Glutamatergic neuron (in vitro differentiated cells): ENCODE measurements around the gene ANO2. TPM values are rescaled to one million over a fixed set of nuclear protein-coding genes. Genes with fewer than 3 reads are reported as not detected.

Experiments used
- DNase-seq: peaks from one replicate; pipeline ENCODE4 v3.0.0; 2022
- H3K27ac Mint-ChIP-seq: one replicate; pipeline ENCODE4 v1.8.0; 2020; ENCODE audit warnings: mild to moderate bottlenecking, mixed read lengths, inconsistent platforms; ENCODE audit not compliant: unreplicated experiment
- H3K27me3 Mint-ChIP-seq: one replicate; pipeline ENCODE4 v1.8.0; 2020; ENCODE audit warnings: mild to moderate bottlenecking, moderate library complexity, mixed read lengths, inconsistent platforms; ENCODE audit not compliant: unreplicated experiment
- H3K36me3 Mint-ChIP-seq: one replicate; pipeline ENCODE4 v1.8.0; 2020; ENCODE audit warnings: mild to moderate bottlenecking, mixed read lengths, inconsistent platforms; ENCODE audit not compliant: unreplicated experiment
- H3K4me1 Mint-ChIP-seq: one replicate; pipeline ENCODE4 v1.8.0; 2020; ENCODE audit warnings: mild to moderate bottlenecking, low read depth, mixed read lengths, inconsistent platforms; ENCODE audit not compliant: unreplicated experiment
- H3K4me3 Mint-ChIP-seq: one replicate; pipeline ENCODE4 v1.8.0; 2020; ENCODE audit warnings: mild to moderate bottlenecking, mixed read lengths, inconsistent platforms; ENCODE audit not compliant: unreplicated experiment
- H3K9me3 Mint-ChIP-seq: one replicate; pipeline ENCODE4 v1.8.0; 2020; ENCODE audit warnings: mild to moderate bottlenecking, moderate library complexity, mixed read lengths, inconsistent platforms; ENCODE audit not compliant: unreplicated experiment
- total RNA-seq: library from RNA; stranded (reverse); fragmentation: NEBNext Ultra II Directional; extraction: Animal tissue kit (Norgen Biotek cat#: 25700); gene quantifications from one replicate; pipeline ENCODE4 v1.2.1, GENCODE V29; 2021; ENCODE audit not compliant: unreplicated experiment
- TF ChIP-seq, protein P1 (sequence below): fragments of 200-600 bp; sonication (generic); IDR thresholded peaks from one replicate; pipeline ENCODE4 v1.5.0; 2021; ENCODE audit not compliant: partially characterized antibody, unreplicated experiment

ANO2 gene
- total RNA-seq, 1 donor from 2014 or later = not detected

DNA sequence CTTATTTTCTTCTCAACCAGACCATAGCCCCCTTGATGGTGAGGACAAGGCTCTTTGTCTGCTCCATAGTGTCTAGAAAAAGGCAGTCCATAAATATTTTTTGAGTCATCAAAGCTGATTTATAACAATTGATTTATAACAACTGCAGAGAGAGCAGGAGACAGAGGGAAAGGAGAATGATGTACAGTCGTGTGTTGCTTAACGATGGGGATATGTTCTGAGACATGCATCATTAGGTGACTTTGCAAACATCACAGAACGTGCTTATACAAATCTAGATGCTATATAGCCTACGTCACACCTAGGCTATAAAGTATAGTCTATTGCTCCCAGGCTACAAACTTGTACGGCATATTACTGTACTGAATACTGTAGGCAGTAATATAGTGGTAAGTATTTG, 369.8 kb downstream of the ANO2 start:
- Mint-ChIP-seq H3K27me3 (peaks cover 4% of the 10 kb centered on the region), H3K4me1 (peaks cover 2% of the 10 kb centered on the region), H3K9me3 (no peaks in the 10 kb centered on the region), H3K4me3 (no peak overlapping the region), H3K27ac (no peak overlapping the region), H3K36me3 (no peaks in the 10 kb centered on the region)
- DNase-seq = no peak
- TF ChIP-seq, protein P1, sequence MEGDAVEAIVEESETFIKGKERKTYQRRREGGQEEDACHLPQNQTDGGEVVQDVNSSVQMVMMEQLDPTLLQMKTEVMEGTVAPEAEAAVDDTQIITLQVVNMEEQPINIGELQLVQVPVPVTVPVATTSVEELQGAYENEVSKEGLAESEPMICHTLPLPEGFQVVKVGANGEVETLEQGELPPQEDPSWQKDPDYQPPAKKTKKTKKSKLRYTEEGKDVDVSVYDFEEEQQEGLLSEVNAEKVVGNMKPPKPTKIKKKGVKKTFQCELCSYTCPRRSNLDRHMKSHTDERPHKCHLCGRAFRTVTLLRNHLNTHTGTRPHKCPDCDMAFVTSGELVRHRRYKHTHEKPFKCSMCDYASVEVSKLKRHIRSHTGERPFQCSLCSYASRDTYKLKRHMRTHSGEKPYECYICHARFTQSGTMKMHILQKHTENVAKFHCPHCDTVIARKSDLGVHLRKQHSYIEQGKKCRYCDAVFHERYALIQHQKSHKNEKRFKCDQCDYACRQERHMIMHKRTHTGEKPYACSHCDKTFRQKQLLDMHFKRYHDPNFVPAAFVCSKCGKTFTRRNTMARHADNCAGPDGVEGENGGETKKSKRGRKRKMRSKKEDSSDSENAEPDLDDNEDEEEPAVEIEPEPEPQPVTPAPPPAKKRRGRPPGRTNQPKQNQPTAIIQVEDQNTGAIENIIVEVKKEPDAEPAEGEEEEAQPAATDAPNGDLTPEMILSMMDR = no peak

DNA sequence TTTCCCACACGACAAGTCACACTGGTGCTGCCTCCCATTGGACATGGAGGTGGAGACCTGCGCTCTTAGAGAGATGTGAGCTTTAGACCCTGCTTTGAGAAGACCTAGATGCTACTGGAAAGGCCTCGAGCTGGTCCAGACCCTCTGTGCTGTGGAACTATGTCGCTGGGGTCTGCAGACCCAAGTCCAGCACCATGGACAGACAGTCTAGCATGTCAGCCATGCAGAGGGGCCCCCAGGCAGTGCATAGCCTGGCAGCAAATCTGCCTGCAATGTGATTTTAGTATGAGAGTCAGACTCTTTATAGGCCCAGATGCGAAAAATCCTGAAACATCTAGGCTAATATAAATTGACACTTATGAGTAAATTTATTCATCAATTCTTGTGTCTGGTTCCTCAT, 371.7 kb downstream of the ANO2 start:
- no peaks in the 10 kb centered on the region for H3K36me3 Mint-ChIP-seq
- H3K9me3 Mint-ChIP-seq = peaks cover under 1% of the 10 kb centered on the region
- peaks cover 2% of the 10 kb centered on the region for H3K27me3 Mint-ChIP-seq
- peaks cover 6% of the 10 kb centered on the region for H3K4me1 Mint-ChIP-seq
- H3K27ac Mint-ChIP-seq = no peak overlapping the region
- TF ChIP-seq, protein P1 = no peak
- H3K4me3 Mint-ChIP-seq = no peak overlapping the region
- no peak for DNase-seq

DNA sequence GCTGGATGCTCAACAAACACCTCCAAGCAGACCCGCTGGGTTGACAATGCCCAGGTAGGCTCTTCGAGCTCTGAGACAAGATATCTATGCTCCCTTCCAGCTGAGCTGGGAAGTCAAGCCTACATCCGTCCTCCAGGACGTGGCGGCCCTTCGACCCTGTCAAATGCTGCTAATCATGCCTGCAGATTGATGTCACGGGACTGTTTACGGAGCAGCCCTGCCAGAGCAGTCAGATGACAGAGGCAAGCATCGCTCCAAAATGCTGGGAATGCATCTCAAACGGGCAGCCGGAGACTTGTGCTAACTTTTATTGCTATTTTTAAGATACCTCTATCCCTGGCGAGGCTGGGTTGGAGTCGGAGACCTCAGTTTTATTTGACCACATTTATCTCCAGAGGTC, 373.9 kb downstream of the ANO2 start:
- TF ChIP-seq, protein P1 = no peak
- peaks cover 11% of the 10 kb centered on the region for H3K27me3 Mint-ChIP-seq

DNA sequence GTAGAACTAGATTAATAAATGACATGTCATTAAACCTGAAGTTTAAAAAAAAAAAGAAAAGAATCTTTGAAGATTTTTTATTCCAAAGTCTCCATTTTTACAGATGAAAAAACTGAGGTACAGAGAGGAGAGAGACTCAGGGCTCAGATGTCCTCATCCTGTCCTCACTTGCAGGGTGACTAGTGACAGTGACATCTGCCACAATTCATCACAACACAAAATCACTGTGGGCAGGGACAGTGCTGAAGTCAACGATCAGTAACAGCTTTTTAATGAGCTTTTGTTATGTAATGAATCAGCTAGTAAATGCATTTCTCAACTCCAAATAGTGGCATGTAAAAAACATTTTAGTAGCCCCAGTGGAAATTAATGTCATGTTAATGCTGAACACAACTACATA, 374.6 kb downstream of the ANO2 start:
- Mint-ChIP-seq H3K27ac (no peak overlapping the region), H3K36me3 (no peaks in the 10 kb centered on the region), H3K9me3 (peaks cover 10% of the 10 kb centered on the region), H3K27me3 (peaks cover 11% of the 10 kb centered on the region), H3K4me3 (no peak overlapping the region), H3K4me1 (peaks cover 18% of the 10 kb centered on the region)
- TF ChIP-seq, protein P1 = no peak
- DNase-seq = no peak

More for the DNA sequence above, 373.9 kb downstream of the ANO2 start:
- H3K4me3 Mint-ChIP-seq = no peak overlapping the region
- peaks cover 10% of the 10 kb centered on the region for H3K9me3 Mint-ChIP-seq
- DNase-seq = no peak
- H3K4me1 Mint-ChIP-seq = peaks cover 18% of the 10 kb centered on the region
- no peaks in the 10 kb centered on the region for H3K36me3 Mint-ChIP-seq
- H3K27ac Mint-ChIP-seq = no peak overlapping the region

DNA sequence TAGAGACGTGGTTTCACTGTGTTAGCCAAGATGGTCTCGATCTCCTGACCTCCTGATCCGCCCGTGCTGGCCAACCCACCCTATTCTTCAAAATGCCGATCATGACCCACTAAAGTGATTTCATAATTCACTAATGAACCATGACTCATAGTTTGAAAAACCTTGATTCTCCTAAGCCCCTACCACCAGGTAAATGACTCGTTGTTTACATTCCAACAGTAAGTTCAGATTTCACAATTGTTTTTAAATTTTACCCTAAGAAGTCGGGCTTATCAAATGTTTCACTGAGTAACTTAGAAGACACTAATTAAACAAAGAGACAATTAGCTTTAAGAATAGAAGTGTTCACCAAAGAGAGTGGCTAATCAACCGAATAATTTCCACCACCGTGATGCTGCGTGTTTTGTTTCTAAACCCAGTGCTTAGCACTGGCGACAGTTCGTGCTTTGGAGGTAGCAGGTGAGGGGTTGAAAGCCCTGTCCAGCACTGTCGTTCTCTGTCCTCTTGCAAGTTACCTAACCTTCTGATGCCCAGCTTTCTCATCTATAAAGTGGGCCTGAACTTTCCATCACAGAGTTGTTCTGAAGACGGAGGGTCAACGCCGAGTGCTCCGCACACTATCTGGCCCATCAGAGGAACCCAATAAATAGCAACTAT, 376.6 kb downstream of the ANO2 start:
- H3K27ac Mint-ChIP-seq = no peak overlapping the region
- TF ChIP-seq, protein P1 = no peak
- H3K9me3 Mint-ChIP-seq = peaks cover 10% of the 10 kb centered on the region
- H3K36me3 Mint-ChIP-seq = no peaks in the 10 kb centered on the region
- H3K4me3 Mint-ChIP-seq = no peak overlapping the region
- H3K4me1 Mint-ChIP-seq = peaks cover 18% of the 10 kb centered on the region
- no peak for DNase-seq
- peaks cover 13% of the 10 kb centered on the region for H3K27me3 Mint-ChIP-seq
